Fibroblast of skin of back (primary cell): ENCODE results near the gene VRK1.
"Not testable (repeated sequence)": the region's sequence is repeated elsewhere in the genome, so short reads cannot be mapped to it uniquely, and the experiment has no call there.

Experiments used
- DNase-seq: peaks from one replicate; pipeline ENCODE4 v3.0.0-alpha.2; 2013

The VRK1 gene

GRCh38 chr14:96826818-96827217 is 29.6 kb downstream of the VRK1 start:
- no peak for DNase-seq

GRCh38 chr14:96827290-96827689 is 30.1 kb downstream of the VRK1 start:
- no peak for DNase-seq

- no peak for DNase-seq
Measured at GRCh38 chr14:96829791-96830190, 32.6 kb downstream of the VRK1 start.

- DNase-seq, result no peak
Measured at GRCh38 chr14:96830946-96831345, 33.8 kb downstream of the VRK1 start.

- DNase-seq, result peak; percentile 39
Measured at GRCh38 chr14:96832351-96832750, 35.2 kb downstream of the VRK1 start.

- no peak for DNase-seq
Measured at GRCh38 chr14:96838449-96838848, 41.3 kb downstream of the VRK1 start.

GRCh38 chr14:96839251-96839650 is 42.1 kb downstream of the VRK1 start:
- no peak for DNase-seq

- no peak for DNase-seq
Measured at GRCh38 chr14:96843137-96843536, 46.0 kb downstream of the VRK1 start.

GRCh38 chr14:96844857-96845570 is 47.8 kb downstream of the VRK1 start:
- DNase-seq, result no peak

GRCh38 chr14:96847451-96847850 is 50.3 kb downstream of the VRK1 start:
- DNase-seq, result no peak

GRCh38 chr14:96848011-96848410 is 50.8 kb downstream of the VRK1 start:
- DNase-seq, result no peak

GRCh38 chr14:96849733-96850132 is 52.6 kb downstream of the VRK1 start:
- no peak for DNase-seq

- DNase-seq, result no peak
Measured at GRCh38 chr14:96851694-96852381, 54.7 kb downstream of the VRK1 start.

GRCh38 chr14:96852823-96853422 is 55.7 kb downstream of the VRK1 start:
- peak; percentile 49 for DNase-seq

- no peak for DNase-seq
Measured at GRCh38 chr14:96858643-96859042, 61.5 kb downstream of the VRK1 start.

GRCh38 chr14:96861568-96862310 is 64.6 kb downstream of the VRK1 start:
- no peak for DNase-seq

- no peak for DNase-seq
Measured at GRCh38 chr14:96863327-96863985, 66.3 kb downstream of the VRK1 start.

GRCh38 chr14:96863986-96864330 is 66.8 kb downstream of the VRK1 start:
- DNase-seq, result no peak

- no peak for DNase-seq
Measured at GRCh38 chr14:96867634-96868033, 70.5 kb downstream of the VRK1 start.

GRCh38 chr14:96874127-96874526 is 76.9 kb downstream of the VRK1 start:
- DNase-seq, result no peak

GRCh38 chr14:96876747-96877146 is 79.6 kb downstream of the VRK1 start:
- no peak for DNase-seq

- peak; percentile 2 for DNase-seq
Measured at GRCh38 chr14:96881713-96882112, 84.5 kb downstream of the VRK1 start.

GRCh38 chr14:96883974-96884373 is 86.8 kb downstream of the VRK1 start:
- DNase-seq, result not testable (repeated sequence)
